Measurements from ENCODE around the gene ARPC2. TPM values are rescaled to one million over a fixed set of nuclear protein-coding genes. Genes with fewer than 3 reads are reported as not detected.
"Not testable (repeated sequence)": the region's sequence is repeated elsewhere in the genome, so short reads cannot be mapped to it uniquely, and the experiment has no call there.

Gene ARPC2
- total RNA-seq, 4 donors from 2014 or later, result 278 to 384 (median 348) TPM

GRCh38 chr2:218270721-218271486, 53.9 kb downstream of the ARPC2 start:
- no peak for TF ChIP-seq CTCF (IDR thresholded peaks at IDR 0.05)
- no peak for ATAC-seq (ENCODE audit: low FRiP score)
- no peak for DNase-seq (ENCODE audit: low spot score)

GRCh38 chr2:218271487-218271797, 54.5 kb downstream of the ARPC2 start:
- no peak for TF ChIP-seq CTCF (IDR thresholded peaks at IDR 0.05)
- DNase-seq (ENCODE audit: low spot score) (no peak), ATAC-seq (ENCODE audit: low FRiP score) (no peak)

GRCh38 chr2:218271865-218272530, 55.0 kb downstream of the ARPC2 start:
- no peak for TF ChIP-seq CTCF (IDR thresholded peaks at IDR 0.05)
- DNase-seq (ENCODE audit: low spot score) (no peak), ATAC-seq (ENCODE audit: low FRiP score) (no peak)

- DNase-seq (ENCODE audit: low spot score), result peak; percentile 58
Observed at GRCh38 chr2:218272531-218273212, 55.7 kb downstream of the ARPC2 start.

GRCh38 chr2:218273214-218273907, 56.4 kb downstream of the ARPC2 start:
- DNase-seq (ENCODE audit: low spot score); ATAC-seq (ENCODE audit: low FRiP score): not testable (repeated sequence)

More at GRCh38 chr2:218272531-218273212, 55.7 kb downstream of the ARPC2 start:
- peak; percentile 69 for ATAC-seq (ENCODE audit: low FRiP score)
- TF ChIP-seq CTCF (IDR thresholded peaks at IDR 0.05), result peak in 2 of 3 donors; percentile 15 to 71

GRCh38 chr2:218273908-218274249, 56.9 kb downstream of the ARPC2 start:
- ATAC-seq (ENCODE audit: low FRiP score) (no peak), DNase-seq (ENCODE audit: low spot score) (no peak)
- TF ChIP-seq CTCF (IDR thresholded peaks at IDR 0.05), result no peak

GRCh38 chr2:218274586-218274985, 57.6 kb downstream of the ARPC2 start:
- DNase-seq (ENCODE audit: low spot score) (no peak), ATAC-seq (ENCODE audit: low FRiP score) (no peak)
- TF ChIP-seq CTCF (IDR thresholded peaks at IDR 0.05), result no peak

Measured in omental fat pad (tissue), 4 donors.